ENCODE results near the gene MYH11.

MYH11 gene

DNA sequence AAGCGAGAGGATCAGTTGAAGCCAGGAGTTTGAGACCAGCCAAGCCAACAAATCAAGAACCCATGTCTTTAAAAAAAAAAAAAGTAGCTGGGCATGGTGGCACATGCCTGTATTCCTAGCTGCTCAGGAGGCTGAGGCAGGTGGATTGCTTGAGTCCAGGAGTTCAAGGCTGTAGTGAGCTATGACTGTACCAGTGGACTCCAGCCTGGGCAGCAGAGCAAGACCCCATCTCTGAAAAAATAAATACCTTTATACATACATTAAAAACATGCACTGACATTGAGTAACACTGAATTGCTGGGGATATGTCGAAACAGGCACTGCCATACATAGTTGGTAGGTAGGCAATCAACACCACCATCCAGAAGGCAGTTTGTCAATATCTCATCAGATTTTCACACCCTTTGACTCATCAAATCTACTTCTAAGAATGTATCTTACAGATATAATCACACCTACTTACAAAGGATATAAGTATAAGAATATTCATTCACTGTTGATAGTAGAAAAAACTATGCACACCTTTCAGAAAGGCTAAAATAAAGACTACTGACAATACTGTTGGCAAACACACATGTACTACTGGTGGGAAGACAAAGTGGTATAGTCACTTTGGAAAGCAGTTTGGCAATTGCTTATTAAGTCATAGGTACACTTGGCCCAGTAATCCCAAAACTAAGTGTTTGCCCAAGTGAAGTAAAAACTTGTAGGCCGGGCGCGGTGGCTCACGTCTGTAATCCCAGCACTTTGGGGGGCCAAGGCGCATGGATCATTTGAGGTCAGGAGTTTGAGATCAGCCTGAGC is 37.9 kb upstream of the MYH11 start:
- Histone ChIP-seq H3K27ac (ENCODE audit: poor library complexity, severe bottlenecking) (no peak overlapping the region), H3K36me3 (ENCODE audit: low read depth) (no peaks in the 10 kb centered on the region), H3K9me3 (ENCODE audit: severe bottlenecking) (no peaks in the 10 kb centered on the region), H3K4me3 (ENCODE audit: severe bottlenecking) (no peak overlapping the region), H3K4me1 (ENCODE audit: insufficient read depth, poor library complexity, severe bottlenecking) (peaks cover 9% of the 10 kb centered on the region), H3K27me3 (ENCODE audit: insufficient read depth, poor library complexity, severe bottlenecking) (no peaks in the 10 kb centered on the region)
- no peak for ATAC-seq (ENCODE audit: low read depth)
- DNase-seq (ENCODE audit: low spot score), result no peak
- TF ChIP-seq, protein P1, sequence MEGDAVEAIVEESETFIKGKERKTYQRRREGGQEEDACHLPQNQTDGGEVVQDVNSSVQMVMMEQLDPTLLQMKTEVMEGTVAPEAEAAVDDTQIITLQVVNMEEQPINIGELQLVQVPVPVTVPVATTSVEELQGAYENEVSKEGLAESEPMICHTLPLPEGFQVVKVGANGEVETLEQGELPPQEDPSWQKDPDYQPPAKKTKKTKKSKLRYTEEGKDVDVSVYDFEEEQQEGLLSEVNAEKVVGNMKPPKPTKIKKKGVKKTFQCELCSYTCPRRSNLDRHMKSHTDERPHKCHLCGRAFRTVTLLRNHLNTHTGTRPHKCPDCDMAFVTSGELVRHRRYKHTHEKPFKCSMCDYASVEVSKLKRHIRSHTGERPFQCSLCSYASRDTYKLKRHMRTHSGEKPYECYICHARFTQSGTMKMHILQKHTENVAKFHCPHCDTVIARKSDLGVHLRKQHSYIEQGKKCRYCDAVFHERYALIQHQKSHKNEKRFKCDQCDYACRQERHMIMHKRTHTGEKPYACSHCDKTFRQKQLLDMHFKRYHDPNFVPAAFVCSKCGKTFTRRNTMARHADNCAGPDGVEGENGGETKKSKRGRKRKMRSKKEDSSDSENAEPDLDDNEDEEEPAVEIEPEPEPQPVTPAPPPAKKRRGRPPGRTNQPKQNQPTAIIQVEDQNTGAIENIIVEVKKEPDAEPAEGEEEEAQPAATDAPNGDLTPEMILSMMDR (IDR thresholded peaks at IDR 0.05; ENCODE audit: poor library complexity, severe bottlenecking), result no peak

DNA sequence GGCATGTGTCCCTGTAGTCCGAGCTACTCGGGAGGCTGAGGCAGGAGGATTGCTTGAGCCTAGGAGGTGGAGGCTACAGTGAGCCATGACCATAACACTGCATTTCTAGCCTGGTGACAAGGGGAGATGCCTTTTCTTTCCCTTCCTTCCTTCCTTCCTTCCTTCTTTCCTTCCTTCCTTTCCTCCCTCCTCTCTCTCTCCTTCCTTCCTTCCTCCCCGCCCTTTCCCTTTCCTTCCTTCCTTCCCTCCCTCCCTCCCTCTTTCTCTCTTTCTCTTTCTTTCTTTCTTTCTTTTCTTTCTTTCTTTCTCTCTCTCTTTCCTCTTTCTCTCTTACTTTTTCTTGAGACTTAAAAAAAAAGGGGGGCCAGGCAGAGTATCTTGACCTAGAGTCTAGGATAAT is 34.7 kb upstream of the MYH11 start:
- Histone ChIP-seq H3K4me3 (ENCODE audit: severe bottlenecking) (no peak overlapping the region), H3K4me1 (ENCODE audit: insufficient read depth, poor library complexity, severe bottlenecking) (peaks cover 7% of the 10 kb centered on the region), H3K27me3 (ENCODE audit: insufficient read depth, poor library complexity, severe bottlenecking) (no peaks in the 10 kb centered on the region), H3K36me3 (ENCODE audit: low read depth) (peaks cover under 1% of the 10 kb centered on the region; the same call in 1 of the 2 replicates), H3K27ac (ENCODE audit: poor library complexity, severe bottlenecking) (no peak overlapping the region), H3K9me3 (ENCODE audit: severe bottlenecking) (no peaks in the 10 kb centered on the region)
- no peak for DNase-seq (ENCODE audit: low spot score)
- TF ChIP-seq, protein P1 (IDR thresholded peaks at IDR 0.05; ENCODE audit: poor library complexity, severe bottlenecking), result no peak
- ATAC-seq (ENCODE audit: low read depth), result no peak

- Histone ChIP-seq H3K4me1 (ENCODE audit: insufficient read depth, poor library complexity, severe bottlenecking) (peaks cover 7% of the 10 kb centered on the region), H3K36me3 (ENCODE audit: low read depth) (peaks cover 22% of the 10 kb centered on the region), H3K4me3 (ENCODE audit: severe bottlenecking) (peak within 1 kb of the TSS; percentile 80), H3K27ac (ENCODE audit: poor library complexity, severe bottlenecking) (peak within 1 kb of the TSS; percentile 49), H3K27me3 (ENCODE audit: insufficient read depth, poor library complexity, severe bottlenecking) (no peaks in the 10 kb centered on the region), H3K9me3 (ENCODE audit: severe bottlenecking) (no peaks in the 10 kb centered on the region)
- ATAC-seq (ENCODE audit: low read depth) (peak; percentile 100), DNase-seq (ENCODE audit: low spot score) (peak; percentile 100)
- TF ChIP-seq, protein P1 (IDR thresholded peaks at IDR 0.05; ENCODE audit: poor library complexity, severe bottlenecking), result no peak
Observed at GRCh38 chr16:15888072-15888976, 31.5 kb upstream of the MYH11 start, which contains the start of gene CEP20. TSS of gene CEP20 (minus strand) at chr16:15888603. CDS start at chr16:15888585, 18 bp downstream.

DNA sequence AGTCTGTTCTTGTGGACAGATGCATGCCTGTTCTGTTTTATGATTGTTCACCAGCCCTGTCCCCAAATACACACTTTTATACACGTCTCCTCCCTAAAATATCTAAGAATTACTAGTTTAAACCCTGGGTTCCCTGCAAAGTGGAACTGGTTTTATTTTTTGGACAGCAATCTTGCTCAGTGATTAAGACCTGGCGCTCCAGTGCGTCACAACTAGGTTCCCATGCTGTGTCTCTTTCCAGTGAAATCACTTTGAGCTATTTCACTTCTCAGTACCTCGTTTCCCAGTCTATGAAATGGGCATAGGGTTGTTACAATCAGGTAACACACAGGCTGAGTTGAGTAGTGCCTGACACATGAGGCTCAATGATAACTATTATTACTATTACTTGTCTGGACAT is 30.5 kb upstream of the MYH11 start:
- H3K9me3 ChIP-seq (ENCODE audit: severe bottlenecking), result no peaks in the 10 kb centered on the region
- H3K27ac ChIP-seq (ENCODE audit: poor library complexity, severe bottlenecking), result no peak overlapping the region
- H3K4me1 ChIP-seq (ENCODE audit: insufficient read depth, poor library complexity, severe bottlenecking), result peaks cover 7% of the 10 kb centered on the region
- ATAC-seq (ENCODE audit: low read depth) (no peak), DNase-seq (ENCODE audit: low spot score) (no peak)
- TF ChIP-seq, protein P1 (IDR thresholded peaks at IDR 0.05; ENCODE audit: poor library complexity, severe bottlenecking), result no peak
- H3K4me3 ChIP-seq (ENCODE audit: severe bottlenecking), result peak overlapping the region; percentile 80
- H3K27me3 ChIP-seq (ENCODE audit: insufficient read depth, poor library complexity, severe bottlenecking), result no peaks in the 10 kb centered on the region
- peaks cover 32% of the 10 kb centered on the region for H3K36me3 ChIP-seq (ENCODE audit: low read depth)

Measured in RWPE2 (cell line).